Measurements from ENCODE around the gene INPP5K. TPM values are rescaled to one million over a fixed set of nuclear protein-coding genes. Genes with fewer than 3 reads are reported as not detected.
"Not testable (repeated sequence)": the region's sequence is repeated elsewhere in the genome, so short reads cannot be mapped to it uniquely, and the experiment has no call there.

INPP5K gene
- polyA plus RNA-seq (2013, experiment 1 of 2; ENCODE audit: insufficient read length) = 17.2 TPM
- 17.2 TPM for polyA plus RNA-seq (2013, experiment 2 of 2; ENCODE audit: insufficient read length)

DNA sequence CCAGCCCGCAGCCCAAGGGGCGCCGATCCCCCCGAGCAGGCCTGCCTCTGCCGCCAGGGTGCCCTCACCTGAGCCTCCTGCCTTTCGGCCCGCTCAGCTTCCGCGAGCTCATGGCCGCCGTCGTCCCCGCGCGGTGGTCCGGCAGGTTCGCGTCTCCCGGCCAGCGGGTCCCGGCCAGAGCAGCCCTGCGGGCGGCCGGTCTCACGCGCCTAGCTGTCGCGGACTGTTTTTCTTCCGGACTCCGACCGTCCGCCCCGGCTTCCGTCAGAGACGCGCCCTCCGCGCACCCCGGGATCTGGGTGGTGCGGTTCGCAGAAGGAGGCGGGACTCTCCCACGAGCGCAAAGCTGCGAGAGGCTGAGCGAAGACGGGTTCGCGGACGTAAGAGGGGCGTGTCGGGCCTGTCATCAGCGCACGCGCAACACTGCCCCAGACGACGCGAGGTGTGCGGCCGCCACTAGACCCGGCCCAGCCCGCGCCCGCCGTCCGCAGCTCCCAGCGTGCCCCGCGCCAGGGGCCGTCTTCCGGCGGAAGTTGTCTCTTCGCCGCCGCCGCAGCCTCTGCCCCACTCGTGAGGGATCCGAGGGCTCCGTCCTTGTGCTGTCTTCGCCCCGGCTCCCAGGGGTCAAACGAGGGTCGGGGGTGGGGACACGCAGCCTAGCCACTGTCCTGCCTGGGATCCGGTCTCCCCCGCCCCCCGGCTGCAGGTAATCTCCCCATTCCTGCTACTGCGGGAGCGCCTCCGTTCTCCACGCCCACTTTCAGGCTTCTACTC lies at the start of gene INPP5K:
TSS of gene INPP5K (minus strand) at position 225 of the 774 bp plus-strand sequence. CDS start at position 112, 113 bp downstream.
- DNase-seq = peak; percentile 97

DNA sequence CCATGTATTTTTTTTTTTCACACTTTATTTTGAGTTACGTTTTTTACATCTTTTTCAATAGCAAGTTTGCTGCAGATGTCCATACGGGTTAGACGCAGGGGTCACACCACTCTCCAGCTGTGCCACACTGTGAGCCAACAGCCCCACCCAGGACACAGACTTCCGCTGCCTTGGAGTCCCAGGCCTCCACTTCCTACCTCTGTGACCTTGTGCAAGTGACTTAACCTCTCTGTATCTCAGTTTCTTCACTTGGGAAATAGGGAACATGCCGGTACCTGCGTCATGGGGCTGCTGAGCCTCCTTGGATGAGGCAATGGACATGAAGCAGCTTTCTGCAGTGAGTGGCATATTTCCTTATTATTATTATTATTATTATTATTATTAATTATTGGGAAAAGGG lies 49.5 kb upstream of the INPP5K start:
- DNase-seq = no peak

GRCh38 chr17:1563786-1564613 lies 47.6 kb upstream of the INPP5K start:
- no peak for DNase-seq

- not testable (repeated sequence) for DNase-seq
These were observed 47.0 kb upstream of the INPP5K start for GRCh38 chr17:1563471-1563785.

DNA sequence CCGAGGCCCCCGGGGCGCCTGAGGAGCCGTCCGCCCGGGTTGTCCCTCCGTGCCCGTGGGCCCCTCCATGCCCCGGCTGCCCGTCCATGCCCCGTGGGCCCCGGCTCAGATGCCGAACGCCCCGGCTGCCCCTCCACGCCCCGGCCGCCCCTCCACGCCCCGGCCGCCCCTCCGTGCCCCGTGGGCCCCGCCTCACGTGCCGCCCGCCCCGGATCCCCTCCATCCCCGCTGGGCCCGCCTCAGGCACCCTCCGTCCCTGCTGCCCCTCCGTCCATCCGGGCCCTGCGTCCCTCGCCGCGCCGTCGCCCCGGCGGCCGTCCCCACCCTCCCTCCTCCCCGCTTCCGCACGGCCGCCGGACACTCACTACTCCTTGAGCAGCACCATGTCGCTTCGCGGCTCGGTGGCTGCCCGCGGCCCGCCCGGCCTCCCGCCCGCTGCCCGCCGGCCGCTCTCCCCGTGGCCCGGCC lies 45.8 kb upstream of the INPP5K start:
- DNase-seq = no peak

DNA sequence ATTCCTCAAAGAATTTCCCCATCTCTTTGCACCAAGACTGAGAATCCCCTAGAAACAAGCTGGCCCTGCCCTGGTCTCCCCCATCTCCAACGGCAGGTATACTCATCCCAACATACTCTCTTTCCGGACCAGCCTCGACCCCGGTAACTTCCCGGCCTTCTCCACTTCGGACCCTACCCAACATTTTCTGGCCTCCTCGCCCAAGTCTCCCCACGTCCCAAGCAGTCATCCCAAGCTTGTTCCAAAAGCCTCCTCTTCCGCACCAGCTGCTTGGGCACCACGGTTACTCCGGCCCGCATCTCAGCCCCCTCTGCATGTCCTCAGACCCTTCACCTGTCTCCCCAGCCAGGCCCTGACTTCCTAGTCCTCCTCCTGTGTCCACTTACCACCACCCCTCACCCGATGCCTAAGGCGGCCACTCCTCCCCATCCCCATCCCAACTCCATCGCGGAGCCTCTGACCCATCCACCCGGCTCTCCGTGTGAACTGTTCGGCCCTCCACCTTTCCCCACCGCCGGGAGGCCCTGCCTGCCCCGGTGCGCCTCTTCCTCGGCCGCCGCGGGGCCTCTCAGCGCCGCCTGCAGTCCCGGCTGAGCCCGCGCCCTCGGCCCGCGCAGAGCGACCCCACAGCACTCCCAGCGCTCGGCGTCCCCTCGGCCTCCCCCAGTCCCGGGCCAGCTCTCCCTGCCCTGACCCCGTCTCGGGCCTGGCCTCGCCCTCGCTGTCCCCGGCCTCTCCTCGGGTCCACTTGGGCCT lies 45.2 kb upstream of the INPP5K start:
- DNase-seq = peak; percentile 14

- no peak for DNase-seq
These were observed 44.5 kb upstream of the INPP5K start for GRCh38 chr17:1560858-1561355.

- DNase-seq = no peak
These were observed 43.9 kb upstream of the INPP5K start for GRCh38 chr17:1560101-1560857.

- DNase-seq = no peak
These were observed 42.9 kb upstream of the INPP5K start for GRCh38 chr17:1559047-1560043.

DNA sequence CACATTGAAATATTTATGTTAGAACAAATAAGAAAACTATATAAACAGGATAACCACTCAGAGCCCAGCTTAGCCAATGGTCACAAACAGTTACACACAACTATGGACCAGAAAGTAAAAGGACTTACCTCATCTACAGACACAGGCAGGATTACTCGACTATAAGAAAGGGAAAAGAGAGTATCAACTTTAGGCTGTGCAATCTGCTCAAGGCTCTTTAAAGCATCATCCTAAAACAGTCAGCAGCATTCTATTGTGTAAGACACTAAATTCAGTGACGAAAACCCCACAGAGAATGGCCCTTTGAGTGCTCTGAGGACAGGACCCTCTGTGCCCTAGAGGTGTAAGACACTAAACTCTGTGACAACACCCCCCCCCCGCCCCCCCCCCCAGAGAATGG lies 42.0 kb upstream of the INPP5K start:
- DNase-seq = no peak

DNA sequence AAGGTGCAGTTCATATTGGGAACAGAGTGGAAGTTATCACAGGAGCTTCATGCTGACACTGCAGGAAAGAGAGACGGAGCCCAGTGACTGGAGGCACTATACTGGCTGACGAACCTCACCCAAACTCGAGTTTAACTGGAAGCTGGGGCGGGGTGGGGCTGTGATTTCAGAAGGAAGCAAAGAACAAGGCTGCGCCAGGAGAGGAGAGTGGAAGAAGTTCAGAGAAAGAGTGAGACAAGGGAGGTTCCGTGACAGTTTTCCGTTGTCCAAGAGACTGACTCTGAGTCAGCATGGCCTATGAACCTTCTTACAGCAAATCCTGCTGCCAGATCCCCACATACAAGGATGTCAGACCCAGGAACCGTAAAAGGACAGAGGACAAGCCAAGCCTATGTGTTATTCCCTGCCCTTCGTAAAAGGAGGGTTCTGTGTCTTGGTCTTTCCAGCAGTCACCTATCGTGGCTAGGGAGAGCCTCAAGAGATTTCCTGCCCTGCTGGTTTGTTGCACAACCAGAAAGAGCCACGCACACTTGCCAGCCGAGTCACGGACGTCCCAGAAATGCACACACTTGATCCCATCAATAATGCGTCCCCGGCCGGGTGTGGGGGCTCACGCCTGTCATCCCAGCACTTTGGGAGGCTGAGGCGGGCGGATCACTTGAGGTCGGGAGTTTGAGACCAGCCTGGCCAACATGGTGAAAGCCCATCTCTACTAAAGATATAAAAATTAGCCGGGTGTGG lies 41.1 kb upstream of the INPP5K start:
- DNase-seq = no peak

DNA sequence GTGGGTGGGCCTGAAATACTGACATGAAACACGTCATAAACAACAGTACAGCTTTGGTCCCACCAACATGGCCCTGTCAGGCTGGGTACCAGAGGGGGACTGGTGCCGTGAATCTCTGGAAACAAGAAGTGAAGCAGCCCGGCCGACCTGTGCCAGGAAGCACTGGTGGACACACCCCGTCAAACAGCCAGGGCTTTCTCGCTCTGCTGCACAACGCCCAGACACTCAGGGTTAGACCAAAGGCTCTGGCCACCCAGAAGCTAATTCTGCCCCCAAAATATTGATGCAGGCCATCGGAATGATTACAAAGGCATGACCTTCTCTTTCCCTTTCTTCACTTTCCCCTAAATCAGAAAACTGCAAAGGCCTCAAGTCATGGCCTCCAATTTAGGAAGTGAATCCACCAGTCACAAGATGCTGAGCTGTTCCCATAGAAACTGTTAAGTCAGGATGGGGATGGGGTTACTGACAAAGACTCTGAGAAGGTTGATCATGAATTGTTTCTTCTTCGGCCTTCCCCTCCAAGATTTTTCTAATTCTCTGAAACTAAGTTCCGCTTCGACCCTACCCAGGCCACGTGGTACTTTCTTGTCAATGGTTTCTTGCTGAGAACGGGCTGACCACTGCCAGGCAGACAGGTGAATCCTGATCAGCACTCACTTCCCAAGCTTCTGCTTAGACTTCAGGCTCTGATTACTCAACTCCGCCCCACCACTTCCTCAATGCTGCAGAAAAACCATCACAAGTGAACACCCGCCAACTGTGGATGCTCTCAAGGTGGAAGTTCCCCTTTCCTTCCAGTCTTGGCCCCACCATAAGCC lies 39.4 kb upstream of the INPP5K start:
- no peak for DNase-seq

DNA sequence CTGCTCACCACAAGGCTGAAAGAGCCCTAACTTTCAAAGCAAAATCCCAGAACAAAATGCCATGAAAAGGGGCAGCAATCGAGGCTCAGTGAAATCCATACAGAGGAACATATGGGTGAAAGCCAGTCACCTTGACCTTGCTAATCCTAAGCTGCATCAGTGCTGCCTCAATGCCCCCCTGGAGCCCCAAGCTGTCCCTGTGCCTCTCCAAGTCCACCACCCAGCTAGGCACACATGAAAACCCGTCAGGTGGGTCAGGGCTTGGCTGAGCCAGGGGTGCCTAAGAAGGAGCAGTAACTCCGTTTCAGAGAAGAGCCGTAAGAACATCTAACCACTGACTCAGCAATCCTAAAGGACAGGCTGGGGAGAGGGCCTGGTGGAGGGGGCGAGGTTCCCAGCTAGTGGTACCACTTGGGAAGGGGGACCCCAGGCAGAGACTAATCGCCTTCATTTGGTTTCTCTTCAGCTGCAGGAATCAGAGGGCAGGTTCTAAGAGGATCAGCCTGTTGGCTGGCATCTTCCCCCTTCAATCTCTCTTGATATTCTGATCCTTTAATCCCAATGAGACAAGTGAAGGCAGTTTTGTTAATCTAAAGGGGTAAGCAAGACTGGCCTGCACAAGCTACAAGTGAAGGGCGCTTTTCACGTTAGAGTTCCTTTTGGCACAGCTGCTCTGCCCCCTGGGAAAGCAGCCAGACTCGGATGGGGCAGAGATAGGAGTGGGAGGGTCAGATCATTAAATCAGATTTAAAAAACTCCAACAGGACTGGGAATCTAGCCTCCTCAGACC lies 38.5 kb upstream of the INPP5K start:
- no peak for DNase-seq

DNA sequence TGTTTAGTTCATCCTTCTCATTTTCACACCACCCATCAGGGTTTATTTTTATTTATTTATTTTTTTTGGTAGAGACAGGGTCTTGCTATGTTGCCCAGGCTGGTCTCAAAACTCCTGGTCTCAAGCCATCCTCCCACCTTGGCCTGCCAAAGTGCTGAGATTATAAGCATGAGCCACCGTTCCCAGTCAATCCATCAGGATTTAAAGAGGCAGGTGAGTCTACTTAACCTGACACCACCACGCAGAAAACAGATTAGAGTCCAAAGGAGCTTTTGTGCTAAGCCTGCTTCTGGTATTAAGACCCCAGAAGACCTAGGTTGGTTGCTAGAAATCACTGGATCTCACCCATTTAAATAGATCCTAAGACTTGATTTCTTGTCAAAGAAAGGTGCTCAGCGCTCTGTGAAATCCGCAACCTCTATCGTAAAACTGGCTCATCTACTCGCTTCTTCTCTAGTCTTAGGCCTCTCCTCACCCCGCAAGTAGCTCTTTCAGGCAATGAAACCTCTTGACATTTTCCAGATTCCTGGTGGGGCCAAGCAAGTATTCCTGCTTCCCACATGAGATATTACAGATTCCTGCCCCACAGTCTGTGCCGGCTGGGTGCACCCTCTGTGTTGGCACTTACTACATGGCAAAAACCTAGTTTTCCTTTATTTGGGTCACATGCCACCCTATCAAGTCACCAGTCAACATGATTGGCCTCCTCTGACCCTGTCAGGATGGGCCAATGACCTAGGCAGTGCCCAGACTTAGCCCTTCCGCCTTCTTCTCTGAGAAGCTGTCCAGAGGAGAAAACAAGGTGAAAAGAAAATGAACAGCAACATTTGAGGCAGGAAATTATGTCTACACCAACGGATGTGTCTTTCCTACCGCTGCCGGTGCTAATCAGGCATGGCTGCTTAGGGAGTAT lies 37.2 kb upstream of the INPP5K start:
- no peak for DNase-seq

DNA sequence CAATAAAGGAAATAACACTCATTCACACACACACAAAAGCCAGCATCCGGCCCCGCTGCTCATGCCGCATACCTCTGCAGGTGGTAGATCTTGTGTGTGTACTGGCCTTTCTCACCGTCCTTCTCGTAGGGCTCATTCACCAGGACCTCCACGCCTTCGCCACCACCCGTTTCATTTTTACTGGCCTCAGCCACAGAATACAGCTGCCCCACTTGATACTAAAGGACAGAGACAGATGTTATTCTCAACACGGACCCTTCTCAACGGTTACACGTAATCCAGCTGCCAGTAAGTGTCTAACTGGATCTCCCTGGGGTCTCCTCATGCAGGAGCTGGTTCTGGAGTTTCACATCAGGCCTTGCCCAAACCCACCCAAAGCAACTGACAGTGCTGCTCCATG lies 36.5 kb upstream of the INPP5K start:
- DNase-seq = no peak

- no peak for DNase-seq
These were observed 35.3 kb upstream of the INPP5K start for GRCh38 chr17:1551741-1552140.

- no peak for DNase-seq
These were observed 31.6 kb upstream of the INPP5K start for GRCh38 chr17:1548032-1548431.

All from fibroblast of skin of abdomen (primary cell).